WTC11 (cell line): ENCODE measurements around the gene AGFG2. TPM values are rescaled to one million over a fixed set of nuclear protein-coding genes. Genes with fewer than 3 reads are reported as not detected.

Experiments used
- ATAC-seq: fragments of 200-7000 bp; cut with Tn5 transposase; 2 replicates; pipeline ENCODE4 v1.10.0; 2021; ENCODE audit warnings: mild to moderate bottlenecking, moderate library complexity
- CTCF ChIA-PET: fragments of 300-600 bp; sonication (Branson Sonifier 250); formaldehyde crosslinking; loops from one replicate; lab custom pipeline; 2021; ENCODE audit warnings: antibody characterized with exemption; lab: Charles Lee
- POLR2A ChIA-PET: fragments of 350-600 bp; sonication (Branson Sonifier 250); formaldehyde crosslinking; loops from one replicate; lab custom pipeline; 2021; ENCODE audit warnings: antibody characterized with exemption; lab: Charles Lee
- DNase-seq: peaks from one replicate; pipeline ENCODE4 v3.0.0; 2021; ENCODE audit warnings: low spot score
- H3K27ac Mint-ChIP-seq: 2 replicates; pipeline ENCODE4 v1.8.0; 2021; ENCODE audit warnings: mixed read lengths
- H3K27me3 Mint-ChIP-seq: 2 replicates; pipeline ENCODE4 v1.8.0; 2021; ENCODE audit warnings: low read depth, mild to moderate bottlenecking, moderate library complexity, mixed read lengths
- H3K36me3 Mint-ChIP-seq: 2 replicates; pipeline ENCODE4 v1.8.0; 2021; ENCODE audit warnings: mixed read lengths
- H3K4me1 Mint-ChIP-seq: 2 replicates; pipeline ENCODE4 v1.8.0; 2022; ENCODE audit warnings: mixed read lengths
- H3K4me3 Mint-ChIP-seq: 2 replicates; pipeline ENCODE4 v1.8.0; 2021; ENCODE audit warnings: mild to moderate bottlenecking, moderate library complexity, mixed read lengths
- H3K9me3 Mint-ChIP-seq: 2 replicates; pipeline ENCODE4 v1.8.0; 2021; ENCODE audit warnings: mixed read lengths
- CBFB ChIP-seq: sonication (generic); formaldehyde crosslinking; IDR thresholded peaks from 2 replicates; pipeline ENCODE4 v1.8.1; 2022; ENCODE audit warnings: mild to moderate bottlenecking, low read depth, missing genetic modification reagents
- CREM ChIP-seq: sonication (generic); formaldehyde crosslinking; IDR thresholded peaks from 2 replicates; pipeline ENCODE4 v1.8.1; 2022; ENCODE audit warnings: mild to moderate bottlenecking, missing genetic modification reagents, moderate library complexity
- ELF4 ChIP-seq: sonication (generic); formaldehyde crosslinking; IDR thresholded peaks from 2 replicates; pipeline ENCODE4 v1.8.1; 2022; ENCODE audit warnings: low read depth, mild to moderate bottlenecking, moderate library complexity, missing genetic modification reagents
- FOXK1 ChIP-seq: sonication (generic); formaldehyde crosslinking; IDR thresholded peaks from 2 replicates; pipeline ENCODE4 v1.8.0; 2022; ENCODE audit warnings: mild to moderate bottlenecking, moderate library complexity, missing genetic modification reagents
- MYBL2 ChIP-seq: sonication (generic); formaldehyde crosslinking; IDR thresholded peaks from 2 replicates; pipeline ENCODE4 v1.8.1; 2023; ENCODE audit warnings: mild to moderate bottlenecking, moderate library complexity, missing genetic modification reagents
- NFE2L1 ChIP-seq: sonication (generic); formaldehyde crosslinking; IDR thresholded peaks from 2 replicates; pipeline ENCODE4 v1.8.1; 2023; ENCODE audit warnings: missing genetic modification reagents
- SMAD3 ChIP-seq: sonication (generic); formaldehyde crosslinking; IDR thresholded peaks from 2 replicates; pipeline ENCODE4 v1.8.0; 2022; ENCODE audit warnings: missing genetic modification reagents, mild to moderate bottlenecking, borderline replicate concordance
- TCF7 ChIP-seq: sonication (generic); formaldehyde crosslinking; IDR thresholded peaks from 2 replicates; pipeline ENCODE4 v1.8.0; 2022; ENCODE audit warnings: mild to moderate bottlenecking, low read depth, missing genetic modification reagents, moderate library complexity
- TEAD4 ChIP-seq: sonication (generic); formaldehyde crosslinking; IDR thresholded peaks from 2 replicates; pipeline ENCODE4 v1.8.0; 2022; ENCODE audit warnings: mild to moderate bottlenecking, missing genetic modification reagents
- total RNA-seq: library from RNA; stranded (reverse); gene quantifications from 3 replicates; pipeline ENCODE4 v1.2.3, GENCODE V29; 2021
- TF ChIP-seq, protein P1 (sequence below): fragments of 250-450 bp; sonication (Bioruptor Pico); IDR thresholded peaks from 2 replicates; pipeline ENCODE4 v1.8.0; 2021; ENCODE audit warnings: mild to moderate bottlenecking
- TF ChIP-seq, protein P2 (sequence below): sonication (generic); formaldehyde crosslinking; IDR thresholded peaks from 2 replicates; pipeline ENCODE4 v1.8.0; 2023; ENCODE audit warnings: missing genetic modification reagents, mild to moderate bottlenecking, borderline replicate concordance
- TF ChIP-seq, protein P3 (sequence below): sonication (generic); formaldehyde crosslinking; IDR thresholded peaks from 2 replicates; pipeline ENCODE4 v1.8.1; 2022; ENCODE audit warnings: missing genetic modification reagents, borderline replicate concordance
- TF ChIP-seq, protein P4 (sequence below): sonication (generic); formaldehyde crosslinking; IDR thresholded peaks from 2 replicates; pipeline ENCODE4 v1.8.0; 2022; ENCODE audit warnings: mild to moderate bottlenecking, missing genetic modification reagents
- TF ChIP-seq, protein P5 (sequence below): sonication (generic); formaldehyde crosslinking; IDR thresholded peaks from 2 replicates; pipeline ENCODE4 v1.8.1; 2023; ENCODE audit warnings: mild to moderate bottlenecking, missing genetic modification reagents
- TF ChIP-seq, protein P6 (sequence below): fragments of 250-450 bp; sonication (Bioruptor Pico); IDR thresholded peaks from 2 replicates; pipeline ENCODE4 v1.9.0; 2021; ENCODE audit warnings: mild to moderate bottlenecking, borderline replicate concordance
- TF ChIP-seq, protein P7 (sequence below): sonication (generic); formaldehyde crosslinking; IDR thresholded peaks from 2 replicates; pipeline ENCODE4 v1.8.1; 2023; ENCODE audit warnings: mild to moderate bottlenecking, missing genetic modification reagents, moderate library complexity

The AGFG2 gene
- total RNA-seq, 1 experiment from 2014 or later, result 6.4 TPM

DNA sequence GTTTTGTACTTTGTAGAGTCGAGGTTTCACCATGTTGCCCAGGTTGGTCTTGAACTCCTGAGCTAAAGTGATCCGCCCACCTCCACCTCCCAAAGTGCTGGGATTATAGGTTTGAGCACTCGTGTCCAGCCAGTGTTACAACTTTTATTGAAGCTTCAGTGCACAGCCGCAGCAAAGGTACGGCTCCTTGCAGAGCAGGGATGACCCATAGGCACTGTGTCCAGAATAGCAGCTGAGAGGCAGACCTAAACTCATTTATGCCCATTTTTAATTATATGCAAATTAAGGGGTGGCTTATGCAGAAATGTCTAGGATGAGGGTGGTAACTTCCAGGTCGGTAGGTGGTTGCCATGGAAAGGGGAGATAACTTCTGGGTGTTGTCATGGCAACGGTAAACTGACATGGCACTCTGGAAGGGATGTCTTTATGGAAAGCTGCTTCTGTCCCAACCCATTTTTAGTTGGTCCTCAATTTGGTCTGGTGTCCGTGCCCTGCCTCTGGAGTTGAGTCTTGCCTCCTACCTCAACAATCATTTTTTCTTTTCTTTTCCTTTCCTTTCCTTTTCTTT, 32.6 kb upstream of the AGFG2 start:
- DNase-seq (no peak), ATAC-seq (peak; percentile 53)
- Mint-ChIP-seq H3K9me3 (no peaks in the 10 kb centered on the region), H3K4me3 (no peak overlapping the region), H3K27ac (no peak overlapping the region), H3K4me1 (no peaks in the 10 kb centered on the region), H3K27me3 (no peaks in the 10 kb centered on the region), H3K36me3 (no peaks in the 10 kb centered on the region)
- POLR2A ChIA-PET, result interaction anchor here (0.6 kb wide), 1 partner anchor 180 kb away, joined by 3 read pairs; no protein-coding TSS in a partner anchor
- CTCF ChIA-PET, result interaction anchor here (0.9 to 1.5 kb wide), 6 partner anchors 11 to 57 kb away, joined by 3 to 6 read pairs (median 4); partner anchors contain the start of gene NYAP1
- TF ChIP-seq, protein P1, sequence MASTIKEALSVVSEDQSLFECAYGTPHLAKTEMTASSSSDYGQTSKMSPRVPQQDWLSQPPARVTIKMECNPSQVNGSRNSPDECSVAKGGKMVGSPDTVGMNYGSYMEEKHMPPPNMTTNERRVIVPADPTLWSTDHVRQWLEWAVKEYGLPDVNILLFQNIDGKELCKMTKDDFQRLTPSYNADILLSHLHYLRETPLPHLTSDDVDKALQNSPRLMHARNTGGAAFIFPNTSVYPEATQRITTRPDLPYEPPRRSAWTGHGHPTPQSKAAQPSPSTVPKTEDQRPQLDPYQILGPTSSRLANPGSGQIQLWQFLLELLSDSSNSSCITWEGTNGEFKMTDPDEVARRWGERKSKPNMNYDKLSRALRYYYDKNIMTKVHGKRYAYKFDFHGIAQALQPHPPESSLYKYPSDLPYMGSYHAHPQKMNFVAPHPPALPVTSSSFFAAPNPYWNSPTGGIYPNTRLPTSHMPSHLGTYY (CRISPR knock-in tag), result no peak
- TF ChIP-seq, protein P2, sequence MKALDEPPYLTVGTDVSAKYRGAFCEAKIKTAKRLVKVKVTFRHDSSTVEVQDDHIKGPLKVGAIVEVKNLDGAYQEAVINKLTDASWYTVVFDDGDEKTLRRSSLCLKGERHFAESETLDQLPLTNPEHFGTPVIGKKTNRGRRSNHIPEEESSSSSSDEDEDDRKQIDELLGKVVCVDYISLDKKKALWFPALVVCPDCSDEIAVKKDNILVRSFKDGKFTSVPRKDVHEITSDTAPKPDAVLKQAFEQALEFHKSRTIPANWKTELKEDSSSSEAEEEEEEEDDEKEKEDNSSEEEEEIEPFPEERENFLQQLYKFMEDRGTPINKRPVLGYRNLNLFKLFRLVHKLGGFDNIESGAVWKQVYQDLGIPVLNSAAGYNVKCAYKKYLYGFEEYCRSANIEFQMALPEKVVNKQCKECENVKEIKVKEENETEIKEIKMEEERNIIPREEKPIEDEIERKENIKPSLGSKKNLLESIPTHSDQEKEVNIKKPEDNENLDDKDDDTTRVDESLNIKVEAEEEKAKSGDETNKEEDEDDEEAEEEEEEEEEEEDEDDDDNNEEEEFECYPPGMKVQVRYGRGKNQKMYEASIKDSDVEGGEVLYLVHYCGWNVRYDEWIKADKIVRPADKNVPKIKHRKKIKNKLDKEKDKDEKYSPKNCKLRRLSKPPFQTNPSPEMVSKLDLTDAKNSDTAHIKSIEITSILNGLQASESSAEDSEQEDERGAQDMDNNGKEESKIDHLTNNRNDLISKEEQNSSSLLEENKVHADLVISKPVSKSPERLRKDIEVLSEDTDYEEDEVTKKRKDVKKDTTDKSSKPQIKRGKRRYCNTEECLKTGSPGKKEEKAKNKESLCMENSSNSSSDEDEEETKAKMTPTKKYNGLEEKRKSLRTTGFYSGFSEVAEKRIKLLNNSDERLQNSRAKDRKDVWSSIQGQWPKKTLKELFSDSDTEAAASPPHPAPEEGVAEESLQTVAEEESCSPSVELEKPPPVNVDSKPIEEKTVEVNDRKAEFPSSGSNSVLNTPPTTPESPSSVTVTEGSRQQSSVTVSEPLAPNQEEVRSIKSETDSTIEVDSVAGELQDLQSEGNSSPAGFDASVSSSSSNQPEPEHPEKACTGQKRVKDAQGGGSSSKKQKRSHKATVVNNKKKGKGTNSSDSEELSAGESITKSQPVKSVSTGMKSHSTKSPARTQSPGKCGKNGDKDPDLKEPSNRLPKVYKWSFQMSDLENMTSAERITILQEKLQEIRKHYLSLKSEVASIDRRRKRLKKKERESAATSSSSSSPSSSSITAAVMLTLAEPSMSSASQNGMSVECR (CRISPR knock-in tag), result no peak
- TF ChIP-seq NFE2L1 (CRISPR knock-in tag) (no peak), FOXK1 (CRISPR knock-in tag) (no peak), CREM (CRISPR knock-in tag) (no peak)
- TF ChIP-seq, protein P3, sequence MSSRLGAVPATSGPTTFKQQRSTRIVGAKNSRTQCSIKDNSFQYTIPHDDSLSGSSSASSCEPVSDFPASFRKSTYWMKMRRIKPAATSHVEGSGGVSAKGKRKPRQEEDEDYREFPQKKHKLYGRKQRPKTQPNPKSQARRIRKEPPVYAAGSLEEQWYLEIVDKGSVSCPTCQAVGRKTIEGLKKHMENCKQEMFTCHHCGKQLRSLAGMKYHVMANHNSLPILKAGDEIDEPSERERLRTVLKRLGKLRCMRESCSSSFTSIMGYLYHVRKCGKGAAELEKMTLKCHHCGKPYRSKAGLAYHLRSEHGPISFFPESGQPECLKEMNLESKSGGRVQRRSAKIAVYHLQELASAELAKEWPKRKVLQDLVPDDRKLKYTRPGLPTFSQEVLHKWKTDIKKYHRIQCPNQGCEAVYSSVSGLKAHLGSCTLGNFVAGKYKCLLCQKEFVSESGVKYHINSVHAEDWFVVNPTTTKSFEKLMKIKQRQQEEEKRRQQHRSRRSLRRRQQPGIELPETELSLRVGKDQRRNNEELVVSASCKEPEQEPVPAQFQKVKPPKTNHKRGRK (CRISPR knock-in tag), result no peak
- TF ChIP-seq, protein P4, sequence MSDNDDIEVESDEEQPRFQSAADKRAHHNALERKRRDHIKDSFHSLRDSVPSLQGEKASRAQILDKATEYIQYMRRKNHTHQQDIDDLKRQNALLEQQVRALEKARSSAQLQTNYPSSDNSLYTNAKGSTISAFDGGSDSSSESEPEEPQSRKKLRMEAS (CRISPR knock-in tag), result no peak
- TF ChIP-seq, protein P5, sequence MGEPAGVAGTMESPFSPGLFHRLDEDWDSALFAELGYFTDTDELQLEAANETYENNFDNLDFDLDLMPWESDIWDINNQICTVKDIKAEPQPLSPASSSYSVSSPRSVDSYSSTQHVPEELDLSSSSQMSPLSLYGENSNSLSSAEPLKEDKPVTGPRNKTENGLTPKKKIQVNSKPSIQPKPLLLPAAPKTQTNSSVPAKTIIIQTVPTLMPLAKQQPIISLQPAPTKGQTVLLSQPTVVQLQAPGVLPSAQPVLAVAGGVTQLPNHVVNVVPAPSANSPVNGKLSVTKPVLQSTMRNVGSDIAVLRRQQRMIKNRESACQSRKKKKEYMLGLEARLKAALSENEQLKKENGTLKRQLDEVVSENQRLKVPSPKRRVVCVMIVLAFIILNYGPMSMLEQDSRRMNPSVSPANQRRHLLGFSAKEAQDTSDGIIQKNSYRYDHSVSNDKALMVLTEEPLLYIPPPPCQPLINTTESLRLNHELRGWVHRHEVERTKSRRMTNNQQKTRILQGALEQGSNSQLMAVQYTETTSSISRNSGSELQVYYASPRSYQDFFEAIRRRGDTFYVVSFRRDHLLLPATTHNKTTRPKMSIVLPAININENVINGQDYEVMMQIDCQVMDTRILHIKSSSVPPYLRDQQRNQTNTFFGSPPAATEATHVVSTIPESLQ (CRISPR knock-in tag), result no peak

DNA sequence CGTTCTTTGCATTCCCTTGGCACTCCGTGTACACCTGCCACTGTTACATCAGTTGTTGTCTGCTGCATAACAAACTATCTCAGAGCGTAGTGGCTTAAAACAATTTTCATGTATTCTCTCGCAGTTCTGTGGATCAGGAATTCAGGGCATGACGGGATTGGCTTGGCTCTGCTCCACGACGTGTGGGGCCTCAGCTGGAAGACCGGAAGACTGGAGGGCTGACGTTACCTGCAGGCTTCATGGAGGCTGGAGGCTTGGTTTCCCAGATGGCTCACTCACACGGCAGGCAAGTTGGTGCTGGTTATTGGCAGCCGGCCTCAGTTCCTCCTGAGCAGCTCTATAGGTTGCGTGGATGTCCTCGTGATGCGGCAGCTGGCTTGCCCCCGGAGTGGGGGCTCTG, 29.8 kb upstream of the AGFG2 start:
- no peak overlapping the region for H3K27ac Mint-ChIP-seq
- H3K4me3 Mint-ChIP-seq, result no peak overlapping the region
- TF ChIP-seq CBFB (CRISPR knock-in tag) (no peak), SMAD3 (no peak), MYBL2 (CRISPR knock-in tag) (no peak), TCF7 (CRISPR knock-in tag) (no peak), ELF4 (no peak), TEAD4 (CRISPR knock-in tag) (no peak)
- TF ChIP-seq, protein P6, sequence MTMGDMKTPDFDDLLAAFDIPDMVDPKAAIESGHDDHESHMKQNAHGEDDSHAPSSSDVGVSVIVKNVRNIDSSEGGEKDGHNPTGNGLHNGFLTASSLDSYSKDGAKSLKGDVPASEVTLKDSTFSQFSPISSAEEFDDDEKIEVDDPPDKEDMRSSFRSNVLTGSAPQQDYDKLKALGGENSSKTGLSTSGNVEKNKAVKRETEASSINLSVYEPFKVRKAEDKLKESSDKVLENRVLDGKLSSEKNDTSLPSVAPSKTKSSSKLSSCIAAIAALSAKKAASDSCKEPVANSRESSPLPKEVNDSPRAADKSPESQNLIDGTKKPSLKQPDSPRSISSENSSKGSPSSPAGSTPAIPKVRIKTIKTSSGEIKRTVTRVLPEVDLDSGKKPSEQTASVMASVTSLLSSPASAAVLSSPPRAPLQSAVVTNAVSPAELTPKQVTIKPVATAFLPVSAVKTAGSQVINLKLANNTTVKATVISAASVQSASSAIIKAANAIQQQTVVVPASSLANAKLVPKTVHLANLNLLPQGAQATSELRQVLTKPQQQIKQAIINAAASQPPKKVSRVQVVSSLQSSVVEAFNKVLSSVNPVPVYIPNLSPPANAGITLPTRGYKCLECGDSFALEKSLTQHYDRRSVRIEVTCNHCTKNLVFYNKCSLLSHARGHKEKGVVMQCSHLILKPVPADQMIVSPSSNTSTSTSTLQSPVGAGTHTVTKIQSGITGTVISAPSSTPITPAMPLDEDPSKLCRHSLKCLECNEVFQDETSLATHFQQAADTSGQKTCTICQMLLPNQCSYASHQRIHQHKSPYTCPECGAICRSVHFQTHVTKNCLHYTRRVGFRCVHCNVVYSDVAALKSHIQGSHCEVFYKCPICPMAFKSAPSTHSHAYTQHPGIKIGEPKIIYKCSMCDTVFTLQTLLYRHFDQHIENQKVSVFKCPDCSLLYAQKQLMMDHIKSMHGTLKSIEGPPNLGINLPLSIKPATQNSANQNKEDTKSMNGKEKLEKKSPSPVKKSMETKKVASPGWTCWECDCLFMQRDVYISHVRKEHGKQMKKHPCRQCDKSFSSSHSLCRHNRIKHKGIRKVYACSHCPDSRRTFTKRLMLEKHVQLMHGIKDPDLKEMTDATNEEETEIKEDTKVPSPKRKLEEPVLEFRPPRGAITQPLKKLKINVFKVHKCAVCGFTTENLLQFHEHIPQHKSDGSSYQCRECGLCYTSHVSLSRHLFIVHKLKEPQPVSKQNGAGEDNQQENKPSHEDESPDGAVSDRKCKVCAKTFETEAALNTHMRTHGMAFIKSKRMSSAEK (CRISPR knock-in tag), result no peak
- TF ChIP-seq, protein P7, sequence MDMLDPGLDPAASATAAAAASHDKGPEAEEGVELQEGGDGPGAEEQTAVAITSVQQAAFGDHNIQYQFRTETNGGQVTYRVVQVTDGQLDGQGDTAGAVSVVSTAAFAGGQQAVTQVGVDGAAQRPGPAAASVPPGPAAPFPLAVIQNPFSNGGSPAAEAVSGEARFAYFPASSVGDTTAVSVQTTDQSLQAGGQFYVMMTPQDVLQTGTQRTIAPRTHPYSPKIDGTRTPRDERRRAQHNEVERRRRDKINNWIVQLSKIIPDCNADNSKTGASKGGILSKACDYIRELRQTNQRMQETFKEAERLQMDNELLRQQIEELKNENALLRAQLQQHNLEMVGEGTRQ (CRISPR knock-in tag), result no peak
- no peaks in the 10 kb centered on the region for H3K27me3 Mint-ChIP-seq
- no peaks in the 10 kb centered on the region for H3K4me1 Mint-ChIP-seq
- ChIA-PET CTCF (no interaction called here), POLR2A (no interaction called here)
- DNase-seq (no peak), ATAC-seq (no peak)
- no peaks in the 10 kb centered on the region for H3K36me3 Mint-ChIP-seq
- no peaks in the 10 kb centered on the region for H3K9me3 Mint-ChIP-seq
